ENCODE data around the gene ITPA. TPM values are rescaled to one million over a fixed set of nuclear protein-coding genes. Genes with fewer than 3 reads are reported as not detected.

Gene ITPA
- total and polyA plus RNA-seq, 2 of the 8 experiments (the other 6 are each of a cell fraction or from before 2014, with no cell fraction given), result 88.2 to 94.0 TPM

- Histone ChIP-seq H2BK15ac (ENCODE audit: low read length) (no peak overlapping the region), H4K5ac (ENCODE audit: insufficient read length, low read depth, low read length) (peak overlapping the region; percentile 89), H3K27ac (ENCODE audit: low read depth, low read length) (peak overlapping the region; percentile 77; the same call in 1 of the 2 replicates), H4K91ac (replicated peaks; ENCODE audit: insufficient read length, low read length) (peak overlapping the region; percentile 65), H3K14ac (ENCODE audit: insufficient read length) (peak overlapping the region; percentile 68), H3K23ac (ENCODE audit: insufficient read length) (no peak overlapping the region), H3K4me1 (replicated peaks in 1 of 4; ENCODE audit: control insufficient read depth in 3 of 4, insufficient read depth in 4 of 4, low read length in 3 of 4) (peaks cover 0 to 7% (median 5%) of the 10 kb centered on the region in 4 experiments; a peak in 6 of 7 replicates), H4K8ac (ENCODE audit: extremely low read depth, insufficient read depth, low read length) (peak overlapping the region; percentile 97), H2AK5ac (ENCODE audit: low read depth, low read length) (no peak overlapping the region; the same call in 1 of the 2 replicates), H3K9ac (replicated peaks in 1 of 4; ENCODE audit: extremely low read depth in 1 of 4, low read depth in 3 of 4, low read length in 3 of 4) (peak overlapping the region; percentile 52 to 91 (median 85)), H3K27me3 (replicated peaks in 1 of 4; ENCODE audit: control insufficient read depth in 3 of 4, extremely low read depth in 1 of 4, insufficient read depth in 3 of 4, low read length in 3 of 4) (no peaks in the 10 kb centered on the region), H3K56ac (replicated peaks; ENCODE audit: insufficient read length, low read depth, low read length) (peak overlapping the region; percentile 96), H3K4me2 (ENCODE audit: insufficient read depth in 1 of 2, low read depth in 2 of 2, low read length in 2 of 2) (peak overlapping the region; percentile 94 to 99), H2BK12ac (ENCODE audit: low read depth, low read length) (no peak overlapping the region), H3K4ac (replicated peaks; ENCODE audit: insufficient read length, low read depth, low read length) (peak overlapping the region; percentile 99), H4K20me1 (replicated peaks in 1 of 2; ENCODE audit: control insufficient read depth in 1 of 2, insufficient read depth in 2 of 2, low read length in 2 of 2) (peaks cover 0 to 6% of the 10 kb centered on the region in 2 experiments), H2BK5ac (ENCODE audit: low read depth, low read length) (peak overlapping the region; percentile 92), H3K79me2 (ENCODE audit: control insufficient read depth in 1 of 2, insufficient read depth in 2 of 2, low read length in 2 of 2) (peaks cover under 1 to 21% of the 10 kb centered on the region in 2 experiments; a peak in 2 of 4 replicates), H3K9me3 (ENCODE audit: insufficient read depth in 2 of 2, low read depth in 1 of 2, low read length in 1 of 2) (no peaks in the 10 kb centered on the region), H2BK20ac (ENCODE audit: low read length) (no peak overlapping the region), H3K4me3 (ENCODE audit: extremely low read depth in 1 of 4, insufficient read depth in 2 of 4, low read depth in 3 of 4, low read length in 4 of 4) (peak overlapping the region; percentile 83 to 93 (median 88)), H3K36me3 (ENCODE audit: control insufficient read depth in 2 of 4, insufficient read depth in 4 of 4, low read length in 3 of 4) (peaks cover 13 to 26% (median 17%) of the 10 kb centered on the region in 4 experiments; a peak in 7 of 8 replicates), H3K79me1 (ENCODE audit: low read depth, low read length) (peaks cover 10% of the 10 kb centered on the region), H3K23me2 (ENCODE audit: low read depth, low read length) (peaks cover under 1% of the 10 kb centered on the region; the same call in 1 of the 2 replicates), H2AFZ (ENCODE audit: low read length) (peak overlapping the region; percentile 70; the same call in 1 of the 2 replicates), H3K18ac (ENCODE audit: extremely low read depth, low read length) (no peak overlapping the region), H2BK120ac (replicated peaks; ENCODE audit: low read depth, low read length) (no peak overlapping the region)
- 21% methylated on average over 26 of the region's 31 CpGs; no CpG with 5 or more reads in 1 of the 2 experiments for WGBS, 2 experiments (ENCODE audit: extremely low coverage in 1 of 2, insufficient coverage in 1 of 2, insufficient read length in 1 of 2, insufficient replicate concordance in 2 of 2, low coverage in 1 of 2, low lambda C conversion rate in 2 of 2, missing lambda C conversion rate in 1 of 2)
- no peak for TF ChIP-seq GABPA (IDR thresholded peaks at IDR 0.05; ENCODE audit: borderline replicate concordance, insufficient read depth, low read length)
- peak in 1 of 2 experiments; percentile 28; a peak in 1 of 4 replicates for TF ChIP-seq SIN3A (conservative IDR thresholded peaks at IDR 0.05 in 1 of 2, IDR thresholded peaks at IDR 0.05 in 1 of 2; ENCODE audit: low read depth in 1 of 2, low read length in 2 of 2)
- ChIA-PET CTCF (ENCODE audit: partially characterized antibody) (interaction anchor here (0.6 to 1.1 kb wide), 4 partner anchors 16 to 74 kb away, joined by 3 to 4 read pairs (median 3); no protein-coding TSS in a partner anchor), POLR2A (ENCODE audit: partially characterized antibody) (interaction anchor here (0.6 to 1.7 kb wide), 11 partner anchors 14 to 541 kb away, joined by 3 to 8 read pairs (median 3); partner anchors contain the start of genes FASTKD5 and UBOX5)
- DNase-seq (ENCODE audit: low read depth in 1 of 2, low spot score in 2 of 2) (no peak), FAIRE-seq (no peak)
Measured at GRCh38 chr20:3203315-3204123, 5.8 kb upstream of the ITPA start.
